NCI-H510A (cell line): Measurements from ENCODE around the gene KCNJ15.

Source experiments
- DNase-seq: peaks from one replicate; lab custom pipeline; 2025; lab: John Stamatoyannopoulos, UW

The KCNJ15 gene

DNA sequence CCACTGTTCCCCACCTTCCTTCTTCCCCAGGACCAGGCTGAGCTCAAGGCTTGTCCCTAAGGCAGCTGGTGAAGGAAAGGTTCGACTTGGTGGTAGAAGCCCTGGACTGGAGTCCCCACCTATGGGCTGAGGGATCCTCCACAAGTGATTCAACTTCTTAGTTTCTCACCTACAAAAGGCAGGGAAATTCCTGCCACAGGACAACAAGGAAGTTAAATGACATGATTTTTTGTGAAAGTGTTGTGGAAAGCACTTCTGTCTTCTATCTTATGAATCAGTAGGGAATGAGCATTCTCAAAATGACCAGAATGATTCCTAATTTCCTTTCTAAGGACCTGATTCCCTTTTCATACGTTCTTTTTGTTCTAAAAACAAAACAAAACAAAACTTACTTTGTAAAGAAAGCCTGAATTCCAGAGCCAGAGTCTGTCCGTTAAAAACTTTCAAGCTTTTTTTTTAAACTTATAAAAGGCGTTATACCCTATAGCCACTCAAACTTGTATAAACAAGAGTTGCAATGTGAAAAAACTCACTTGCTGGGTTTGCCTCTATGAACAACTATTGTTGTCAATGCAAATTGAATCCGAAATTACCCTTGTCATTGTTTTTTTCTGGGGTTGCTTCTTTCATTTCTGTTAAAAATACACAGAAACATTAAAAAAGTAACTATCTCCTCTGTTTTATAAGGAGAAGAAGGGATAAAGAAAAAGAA, 12.2 kb downstream of the KCNJ15 start:
- no peak for DNase-seq

DNA sequence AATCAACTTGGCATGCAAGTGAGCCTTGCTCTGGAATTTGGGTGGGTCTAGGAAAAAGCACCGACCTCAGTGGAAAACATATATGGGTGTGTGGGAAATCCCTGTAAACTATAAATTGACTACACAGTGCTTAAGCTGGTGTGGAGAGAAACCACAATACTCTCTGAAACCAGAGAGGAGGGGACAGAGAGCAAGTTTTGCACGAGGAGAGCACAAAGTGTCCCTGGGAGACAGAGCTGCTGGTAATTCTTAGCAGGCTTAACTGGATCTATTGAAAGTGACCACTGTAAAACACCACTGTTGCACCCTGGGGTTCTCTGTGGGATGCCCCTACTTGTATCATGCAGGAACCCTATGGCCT, 12.8 kb downstream of the KCNJ15 start:
- no peak for DNase-seq

DNA sequence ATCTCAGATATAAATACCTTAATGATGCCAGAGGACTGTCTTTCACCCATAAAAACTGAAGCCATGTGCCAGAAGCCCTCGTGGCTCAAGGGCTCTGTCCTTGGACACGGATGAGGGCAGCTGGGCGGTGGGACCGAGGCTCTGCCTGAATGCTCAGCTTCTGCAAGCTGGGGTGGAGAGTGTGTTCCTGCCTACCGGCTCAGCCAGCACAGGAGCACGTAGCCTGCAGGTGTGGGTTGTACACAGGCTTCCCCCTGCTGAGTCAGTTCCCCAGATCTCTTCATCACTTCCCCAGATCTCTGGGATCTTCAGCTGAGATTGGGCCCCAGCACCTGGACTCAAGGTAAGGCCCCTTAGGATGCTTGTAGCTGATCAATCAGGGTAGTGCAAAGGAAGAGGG, 15.4 kb downstream of the KCNJ15 start:
- DNase-seq: no peak

- DNase-seq: no peak
Measured at GRCh38 chr21:38273745-38274542, 17.2 kb downstream of the KCNJ15 start.

GRCh38 chr21:38277501-38278131, 20.8 kb downstream of the KCNJ15 start:
- DNase-seq: no peak

- DNase-seq: no peak
Measured at GRCh38 chr21:38280454-38280853, 23.7 kb downstream of the KCNJ15 start.

- no peak for DNase-seq
Measured at GRCh38 chr21:38280867-38281266, 24.1 kb downstream of the KCNJ15 start.

- no peak for DNase-seq
Measured at GRCh38 chr21:38282921-38283320, 26.1 kb downstream of the KCNJ15 start.

DNA sequence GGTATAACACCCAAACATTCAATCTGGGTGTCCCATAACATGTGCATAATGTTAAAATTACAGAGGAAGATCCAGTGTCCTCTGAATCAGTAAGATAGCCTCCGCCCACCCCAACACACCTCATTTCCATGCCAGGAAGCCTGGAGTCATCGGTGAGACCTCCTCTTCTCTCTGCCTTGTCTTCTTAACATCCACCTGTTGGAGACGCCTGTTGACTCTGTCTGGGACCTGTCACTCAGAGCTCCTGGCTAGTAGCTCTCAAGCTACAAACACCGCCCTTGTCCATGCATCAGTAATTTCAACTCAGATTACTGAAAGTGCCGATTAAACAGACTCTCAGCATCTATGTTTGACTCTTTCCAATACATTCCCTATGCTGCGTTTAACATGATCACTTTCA, 27.4 kb downstream of the KCNJ15 start:
- DNase-seq: peak; percentile 15

DNA sequence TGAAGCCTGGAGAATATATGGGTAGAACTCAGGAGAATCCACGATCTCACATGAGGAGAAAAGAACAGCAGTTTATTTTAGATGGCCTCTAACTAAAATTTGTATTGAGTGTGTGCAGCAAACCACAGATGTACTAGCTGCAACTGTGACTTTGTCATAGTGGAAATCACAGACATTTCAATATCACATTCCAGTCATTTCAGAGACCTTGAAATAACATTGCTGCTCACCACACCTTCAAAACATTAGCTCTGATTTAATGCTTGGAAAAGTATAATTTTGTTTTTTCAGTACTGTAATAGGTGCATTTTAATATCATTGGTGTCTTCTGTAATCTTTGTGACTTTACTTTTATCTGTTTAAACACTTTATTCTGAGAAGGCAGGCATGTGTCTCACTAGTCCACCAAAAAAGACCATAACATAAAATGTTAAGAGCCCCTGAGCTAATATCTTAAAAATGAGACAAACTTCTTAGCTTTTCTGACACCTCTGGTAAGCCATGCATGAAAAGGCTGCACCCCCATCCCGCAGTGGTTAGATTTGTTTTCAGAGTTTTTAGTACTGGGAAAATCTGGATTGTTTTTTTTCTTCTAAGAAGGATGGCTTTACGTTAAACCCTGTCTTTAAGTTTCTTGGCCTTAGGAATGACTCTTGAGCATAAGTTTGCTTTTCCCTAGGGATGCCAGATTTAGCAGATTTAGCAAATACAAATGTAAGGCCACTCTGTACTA, 30.1 kb downstream of the KCNJ15 start:
- DNase-seq: no peak

DNA sequence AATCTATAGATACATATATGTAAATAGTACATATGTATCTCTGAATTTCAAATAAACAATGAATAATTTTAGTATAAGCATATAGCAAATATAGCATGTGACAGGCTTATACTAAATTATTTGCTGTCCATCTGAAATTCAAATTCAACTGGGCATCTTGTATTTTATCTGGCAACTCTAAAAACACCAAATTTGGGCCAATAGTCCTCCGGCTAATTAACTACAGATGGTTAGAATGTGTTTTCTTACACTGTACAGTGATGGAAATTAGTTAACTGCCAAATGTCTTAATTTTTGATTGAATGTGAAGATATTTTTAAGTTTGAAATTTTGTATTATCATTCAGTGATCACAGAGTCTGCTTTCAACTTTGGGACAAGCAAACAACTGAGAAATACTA, 30.7 kb downstream of the KCNJ15 start:
- DNase-seq: no peak

DNA sequence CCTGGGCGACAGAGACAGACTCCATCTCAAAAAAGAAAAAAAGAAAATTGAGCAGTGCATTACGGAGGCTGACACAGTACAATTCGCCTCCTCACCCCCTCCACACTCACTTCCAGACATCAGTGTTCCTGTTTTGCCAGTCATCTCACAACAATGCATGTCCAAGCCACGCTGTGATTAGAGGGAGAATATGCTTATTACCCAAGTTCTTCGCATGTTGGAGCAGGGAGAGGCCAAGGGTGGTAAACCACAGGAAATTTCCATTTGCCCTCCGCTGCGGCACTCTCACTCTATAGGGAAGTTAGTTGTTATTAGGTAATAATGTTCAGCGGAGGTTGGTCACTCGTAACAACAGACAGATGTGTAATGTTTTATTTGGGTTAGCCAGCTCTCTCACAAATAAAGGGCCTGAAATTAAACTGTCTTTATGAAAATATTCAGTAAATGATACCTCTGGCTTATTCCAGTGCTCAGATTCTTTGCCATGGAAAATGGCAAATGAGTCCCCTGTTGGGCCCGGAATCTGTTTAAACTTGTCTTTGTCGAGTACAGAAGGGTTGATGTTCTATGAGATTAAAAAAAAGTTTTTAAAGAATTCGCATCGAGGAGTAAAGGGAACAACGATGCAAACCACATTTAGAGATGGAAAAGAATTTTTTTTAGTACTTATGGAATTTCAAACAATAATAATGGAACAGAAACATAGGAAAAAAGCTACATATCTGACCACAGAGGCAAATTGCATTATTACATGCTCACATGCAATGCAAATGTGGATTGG, 33.1 kb downstream of the KCNJ15 start:
- no peak for DNase-seq

GRCh38 chr21:38290809-38291208, 34.0 kb downstream of the KCNJ15 start:
- DNase-seq: no peak

GRCh38 chr21:38291874-38292273, 35.1 kb downstream of the KCNJ15 start:
- no peak for DNase-seq

GRCh38 chr21:38293113-38293512, 36.3 kb downstream of the KCNJ15 start:
- DNase-seq: no peak

GRCh38 chr21:38293765-38294164, 37.0 kb downstream of the KCNJ15 start:
- DNase-seq: no peak

- no peak for DNase-seq
Measured at GRCh38 chr21:38294609-38295008, 37.8 kb downstream of the KCNJ15 start.

GRCh38 chr21:38295997-38296764, 39.4 kb downstream of the KCNJ15 start:
- no peak for DNase-seq

GRCh38 chr21:38297194-38297631, 40.4 kb downstream of the KCNJ15 start:
- DNase-seq: no peak

DNA sequence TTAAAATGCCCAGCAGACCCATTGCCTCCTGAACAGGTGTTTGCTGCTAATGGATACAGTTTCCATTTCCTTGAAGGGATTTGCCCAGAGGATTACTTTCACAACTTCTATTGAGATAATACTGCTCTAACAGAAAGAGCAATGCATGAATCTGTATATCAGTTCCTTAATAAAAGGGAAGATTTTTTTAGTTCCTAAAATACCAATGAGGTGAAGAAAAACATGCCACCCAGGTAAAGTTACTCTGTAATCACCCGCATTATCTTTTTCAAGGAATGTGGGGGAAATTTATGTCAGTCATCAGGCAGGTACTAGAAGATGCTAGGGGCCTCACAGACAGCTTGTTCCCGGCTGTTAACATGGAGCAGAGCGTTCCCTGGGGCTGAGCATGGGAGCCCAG, 41.1 kb downstream of the KCNJ15 start:
- no peak for DNase-seq

GRCh38 chr21:38298832-38299231, 42.0 kb downstream of the KCNJ15 start:
- DNase-seq: no peak
